GM21825 (cell line): ENCODE data around the gene CDC42.

ENCODE experiments used
- ATAC-seq: cut with Tn5 transposase; IDR thresholded peaks from one replicate; pipeline ENCODE4 v1.9.1; 2021; ENCODE audit warnings: mild to moderate bottlenecking, moderate library complexity; ENCODE audit not compliant: unreplicated experiment

Gene CDC42

DNA sequence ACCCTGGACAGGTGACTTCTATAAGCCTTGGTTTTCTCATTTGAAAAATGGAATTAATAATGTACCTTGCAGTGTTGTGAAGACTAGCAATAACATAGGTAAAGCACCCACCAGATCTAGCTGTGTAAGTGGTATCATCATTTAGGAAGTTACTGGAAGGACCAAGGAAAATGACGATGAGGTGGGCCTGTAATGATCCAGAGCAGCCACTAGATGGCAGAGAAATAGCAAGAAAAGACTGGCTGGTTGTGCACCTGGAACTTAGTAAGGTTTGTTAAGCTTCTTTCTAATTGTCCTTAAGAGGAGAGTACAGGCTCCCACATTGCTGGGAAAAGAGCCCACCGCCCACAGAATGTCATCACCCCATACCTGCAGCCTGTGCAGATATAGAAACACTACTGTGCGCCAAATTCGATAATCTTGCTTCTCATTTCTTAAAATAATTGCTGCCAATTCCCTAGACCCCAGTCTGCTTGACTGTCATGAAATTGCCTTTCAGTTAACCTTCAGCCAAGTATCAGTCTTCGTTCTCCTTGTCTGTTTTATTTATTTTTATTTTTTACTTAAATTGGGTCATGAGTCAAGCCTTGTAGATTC, 53.2 kb downstream of the CDC42 start:
- no peak for ATAC-seq

GRCh38 chr1:22107126-22107525, 54.6 kb downstream of the CDC42 start:
- no peak for ATAC-seq

DNA sequence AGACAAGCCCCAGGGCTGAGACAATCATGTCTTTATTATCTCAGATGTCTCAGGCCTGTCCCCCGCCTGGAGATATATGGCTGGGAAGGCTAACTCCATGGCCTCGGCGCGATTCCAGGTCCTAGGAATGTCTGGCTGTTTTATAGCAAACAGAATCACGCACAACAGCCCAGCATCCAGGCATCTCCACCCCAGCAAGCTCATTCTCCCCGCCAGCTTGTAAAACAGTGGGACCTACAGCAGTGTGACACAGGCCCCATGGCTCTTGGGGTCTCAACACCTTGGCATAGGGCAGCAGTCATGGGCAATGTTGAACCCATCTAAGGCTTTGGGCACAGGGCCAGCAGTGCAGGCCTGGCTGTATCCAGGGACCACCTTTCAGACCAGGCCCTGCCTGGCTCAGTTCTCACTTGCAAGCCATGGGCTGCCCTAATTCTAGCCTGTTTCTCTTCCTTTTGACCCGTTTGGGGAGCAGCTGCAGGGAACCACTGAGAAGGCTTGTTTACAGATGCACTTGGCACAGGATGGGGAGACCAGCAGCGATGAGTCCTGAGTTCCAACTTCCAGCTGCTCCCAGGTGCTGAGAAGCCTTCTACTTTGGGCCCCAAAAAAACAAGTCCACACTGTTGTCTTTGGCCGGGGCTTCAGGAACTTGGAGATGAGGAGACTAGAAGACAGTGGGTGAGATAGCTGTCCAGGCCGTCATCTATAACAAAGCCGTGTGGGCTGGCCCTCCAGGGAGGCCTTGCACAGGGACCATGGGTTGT, 56.0 kb downstream of the CDC42 start:
- ATAC-seq = no peak

GRCh38 chr1:22110016-22110415, 57.5 kb downstream of the CDC42 start:
- no peak for ATAC-seq

DNA sequence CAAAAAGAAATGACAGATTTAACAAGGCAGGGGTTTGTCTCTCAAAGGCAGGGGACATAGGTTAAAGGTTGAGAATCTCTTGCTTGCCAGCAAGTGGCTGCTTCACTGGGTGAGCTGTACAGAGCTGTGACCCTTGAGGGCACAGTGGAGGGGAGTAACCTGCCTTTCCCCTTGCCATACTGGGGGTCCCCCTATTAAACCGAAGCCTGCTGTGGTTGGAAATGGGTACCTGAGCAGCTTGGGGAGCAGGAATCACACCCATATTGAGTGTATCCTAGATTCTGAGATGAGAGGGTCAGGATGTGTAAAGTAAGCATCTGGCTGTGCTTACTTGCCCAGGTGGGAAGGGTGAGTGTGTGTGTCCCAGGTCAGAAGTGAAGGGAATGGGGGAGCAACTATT, 58.6 kb downstream of the CDC42 start:
- ATAC-seq = no peak

- no peak for ATAC-seq
Measured at GRCh38 chr1:22111620-22112019, 59.1 kb downstream of the CDC42 start.

DNA sequence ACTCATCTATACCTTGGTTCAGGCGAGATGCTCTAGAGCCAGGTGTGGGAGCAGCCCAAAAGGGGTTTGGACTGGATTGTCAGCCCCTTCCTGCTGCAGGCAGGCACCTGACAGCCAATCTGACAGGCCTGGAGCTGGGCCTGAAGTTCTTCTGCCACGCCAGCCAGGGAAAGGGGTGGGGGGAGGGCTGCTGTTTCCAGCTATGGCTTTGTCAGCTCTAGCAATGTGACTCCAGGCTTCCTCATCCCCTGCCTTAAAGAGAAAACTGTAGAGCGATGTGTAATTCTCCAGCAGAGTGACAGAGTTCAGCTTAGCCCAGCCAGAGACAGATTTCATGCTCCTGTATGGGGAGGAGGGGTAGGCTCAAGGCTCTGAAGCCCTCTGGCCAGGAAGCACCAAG, 60.0 kb downstream of the CDC42 start:
- no peak for ATAC-seq

DNA sequence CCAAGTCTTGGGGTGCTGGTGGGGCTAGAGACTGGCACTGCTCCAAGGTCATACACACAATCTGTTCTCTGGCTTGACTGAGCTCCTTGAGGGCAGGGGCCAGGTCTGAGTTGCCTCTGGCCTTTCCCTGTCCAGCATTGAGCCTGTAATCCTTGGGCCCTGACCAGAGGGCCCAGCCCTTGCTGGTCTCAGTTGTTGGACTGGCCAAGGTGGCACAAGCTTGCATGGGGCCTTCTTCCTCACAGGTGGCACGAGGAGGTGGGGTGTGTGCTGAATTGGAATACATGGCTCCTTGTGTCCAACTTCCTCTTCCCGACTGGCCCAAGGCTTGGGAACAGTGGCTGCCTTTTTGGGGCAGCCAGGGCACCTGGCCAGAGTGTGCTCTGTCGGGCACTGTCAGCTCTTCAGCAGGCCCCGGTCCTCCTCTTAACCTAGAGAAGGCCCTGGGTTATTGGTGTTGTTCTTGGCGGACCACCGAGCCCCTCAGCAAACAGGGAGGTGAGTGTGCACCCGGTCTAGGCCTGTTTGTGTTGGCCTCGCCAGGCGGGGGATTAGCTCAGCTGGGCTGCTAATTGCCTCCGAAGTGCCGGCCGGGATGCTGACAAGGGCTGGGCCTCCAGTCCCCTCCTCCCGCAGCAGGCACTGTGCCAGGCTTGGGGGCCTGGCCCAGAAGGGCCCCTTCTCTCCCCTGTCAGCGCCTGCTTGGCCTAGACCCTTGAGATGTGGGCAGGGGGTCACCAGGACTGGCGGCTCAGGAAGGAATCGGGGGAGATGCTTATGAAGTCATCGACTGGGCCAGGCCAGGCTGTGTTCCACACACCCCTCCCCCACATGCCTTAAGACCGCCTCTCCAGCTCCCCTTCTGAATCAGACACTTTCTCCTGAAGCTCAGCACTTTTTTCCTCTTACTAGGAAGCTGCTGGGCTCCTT, 61.8 kb downstream of the CDC42 start:
- no peak for ATAC-seq

DNA sequence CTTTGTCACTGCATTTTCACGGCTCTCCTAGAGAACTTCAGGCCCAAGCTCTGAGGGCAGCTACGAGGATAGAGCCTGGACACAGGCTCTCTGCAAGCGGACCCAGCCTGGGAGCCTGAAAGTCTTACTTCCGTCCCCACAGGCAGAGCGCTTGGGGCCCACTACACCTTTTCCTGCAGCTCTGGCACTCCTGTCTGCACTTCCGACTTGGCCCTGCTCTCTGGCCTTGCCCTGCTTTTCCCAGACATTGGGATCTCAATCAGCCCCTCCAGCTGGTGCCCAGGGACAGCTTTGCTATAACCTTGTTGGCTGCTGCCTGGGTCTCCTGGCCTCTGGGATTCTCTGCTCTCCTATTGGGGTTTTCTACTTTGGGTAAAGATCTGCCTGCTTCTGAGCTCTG, 62.8 kb downstream of the CDC42 start:
- ATAC-seq = no peak

- no peak for ATAC-seq
Measured at GRCh38 chr1:22117238-22117637, 64.7 kb downstream of the CDC42 start.

- ATAC-seq = no peak
Measured at GRCh38 chr1:22117851-22118250, 65.3 kb downstream of the CDC42 start.

DNA sequence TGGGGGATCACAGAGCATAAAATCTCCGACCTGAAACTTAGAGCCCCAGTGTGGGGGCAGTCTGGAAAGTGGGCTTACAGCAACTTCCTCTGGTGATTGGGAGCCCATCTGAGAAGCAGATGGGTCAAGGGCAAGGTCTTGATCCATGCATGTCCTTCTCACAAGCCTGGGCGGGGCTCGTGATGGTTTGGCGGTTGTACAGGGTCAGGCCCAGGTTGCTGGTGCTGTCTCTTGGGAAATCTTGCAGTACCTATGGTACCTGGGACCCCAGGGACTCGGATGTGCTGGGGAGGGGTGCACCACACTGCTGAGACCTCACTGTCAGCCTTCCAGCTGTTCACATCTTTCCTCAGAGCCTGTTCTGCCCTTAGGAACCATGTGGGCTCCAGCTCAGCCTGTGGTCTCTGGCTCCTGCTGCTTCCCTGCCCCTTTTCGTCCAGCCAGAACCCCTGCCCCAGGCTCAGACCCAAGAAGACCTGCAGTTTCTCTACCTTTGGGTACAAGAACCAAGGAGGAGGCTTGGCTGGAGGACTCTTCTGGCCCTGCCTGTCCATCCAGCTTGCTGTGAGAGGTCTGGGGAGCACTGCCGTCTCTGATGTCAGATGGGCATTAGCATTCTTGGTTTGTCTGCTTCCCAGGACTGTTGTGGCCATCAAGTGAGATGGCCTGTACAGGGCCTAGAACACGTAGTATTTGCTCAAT, 65.9 kb downstream of the CDC42 start:
- ATAC-seq = peak; percentile 24

DNA sequence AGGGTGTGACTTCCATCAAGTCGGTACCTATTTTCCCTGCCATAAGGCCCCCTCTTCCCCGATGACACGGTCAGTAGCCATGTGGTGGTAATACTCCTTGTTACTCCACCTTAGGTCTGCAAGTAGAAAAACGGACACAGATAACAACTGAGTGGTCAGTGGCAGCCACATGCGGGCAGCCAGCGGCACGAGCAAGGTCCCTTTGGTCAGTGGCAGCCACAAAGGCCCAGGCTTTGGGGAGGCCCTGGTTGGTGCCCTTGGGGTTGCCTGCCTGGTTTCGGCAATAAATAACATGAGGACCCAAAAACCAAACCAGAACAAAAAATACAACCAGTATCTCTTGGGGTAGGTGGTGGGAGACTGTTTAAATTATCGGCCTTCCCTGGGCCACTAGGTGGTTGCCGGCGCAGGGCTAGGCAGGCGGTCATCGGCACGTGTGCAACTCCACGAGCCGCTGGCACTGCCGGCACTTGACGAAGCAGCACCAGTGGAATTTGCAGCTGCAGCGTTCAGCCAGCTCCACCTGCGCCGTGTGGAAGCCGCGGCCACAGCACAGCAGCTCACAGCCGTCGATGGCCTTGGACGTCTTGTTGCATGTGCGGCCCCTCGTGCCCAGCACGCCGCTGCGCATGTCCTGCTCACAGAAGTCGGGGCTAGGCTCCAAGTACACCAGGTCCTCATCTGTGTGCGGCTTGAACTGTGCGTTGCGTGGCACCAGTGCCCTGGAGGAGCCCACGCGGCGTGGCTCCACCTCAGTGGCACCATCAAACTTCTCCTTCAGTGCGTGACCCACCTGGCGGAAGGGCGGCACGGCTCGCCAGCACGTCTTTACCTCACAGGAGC, 67.3 kb downstream of the CDC42 start:
- no peak for ATAC-seq

- ATAC-seq = no peak
Measured at GRCh38 chr1:22120469-22120790, 67.9 kb downstream of the CDC42 start.

DNA sequence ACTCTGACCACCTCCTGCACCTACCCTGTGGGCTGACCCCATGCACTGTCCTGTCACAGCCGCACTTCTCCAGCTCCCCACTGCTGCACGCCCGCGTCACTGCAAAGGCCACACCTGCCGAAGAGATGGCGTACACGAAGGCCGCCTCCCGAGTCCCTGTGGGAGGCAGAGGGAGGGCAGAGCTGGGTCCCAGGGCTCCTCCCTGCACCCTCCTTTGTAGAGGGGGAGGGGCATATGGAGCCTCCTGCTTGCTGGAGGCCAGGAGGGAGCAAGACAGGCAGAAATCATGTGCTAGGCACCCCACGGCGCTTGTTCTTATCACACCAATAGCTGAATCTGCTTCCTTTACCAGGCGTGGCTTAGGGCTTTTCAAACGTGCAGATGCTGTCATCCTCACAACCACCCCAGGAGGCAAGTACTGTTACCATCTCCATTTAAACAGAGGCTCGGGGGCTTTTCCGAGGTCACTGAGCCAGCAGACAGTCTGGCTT, 69.0 kb downstream of the CDC42 start:
- no peak for ATAC-seq

DNA sequence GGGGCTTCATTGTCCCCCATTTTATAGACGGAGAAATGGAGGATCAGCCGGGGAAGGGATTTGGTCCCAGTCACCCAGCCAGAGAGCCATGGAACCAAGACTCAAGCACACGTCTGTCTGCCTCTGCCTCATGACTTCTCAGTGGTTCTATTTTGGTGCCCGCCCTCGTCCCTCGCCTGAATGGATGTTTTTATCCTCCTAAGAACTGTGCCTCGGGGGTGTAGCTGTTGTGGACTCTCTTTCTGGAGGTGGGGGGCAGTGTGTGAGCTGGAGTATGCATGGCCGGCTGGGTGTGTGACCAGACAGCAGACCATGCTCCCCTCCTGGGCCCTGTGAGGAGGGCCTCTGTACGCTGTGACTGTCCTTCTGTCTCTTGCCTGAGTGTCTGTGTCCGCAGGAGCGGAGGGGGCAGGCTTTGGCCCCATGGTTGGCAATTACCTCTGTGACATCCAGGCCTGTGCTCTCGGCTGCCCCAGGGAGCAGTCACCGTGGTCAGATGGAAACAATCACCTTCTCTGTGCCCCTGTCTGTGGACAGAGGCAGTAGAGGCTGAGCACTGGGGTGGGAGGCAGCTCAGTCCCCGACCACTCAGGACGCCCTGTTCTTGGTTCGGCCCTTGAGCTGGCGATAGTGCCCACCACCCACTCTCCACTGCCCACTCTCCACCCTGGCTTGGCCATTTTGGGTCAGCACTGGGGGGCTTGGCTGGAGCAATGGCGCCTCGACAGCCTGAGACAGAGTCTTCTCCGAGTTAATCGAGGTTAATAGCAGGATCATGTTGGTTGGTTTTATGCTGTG, 70.0 kb downstream of the CDC42 start:
- ATAC-seq = no peak

- ATAC-seq = no peak
Measured at GRCh38 chr1:22123071-22123390, 70.5 kb downstream of the CDC42 start.

DNA sequence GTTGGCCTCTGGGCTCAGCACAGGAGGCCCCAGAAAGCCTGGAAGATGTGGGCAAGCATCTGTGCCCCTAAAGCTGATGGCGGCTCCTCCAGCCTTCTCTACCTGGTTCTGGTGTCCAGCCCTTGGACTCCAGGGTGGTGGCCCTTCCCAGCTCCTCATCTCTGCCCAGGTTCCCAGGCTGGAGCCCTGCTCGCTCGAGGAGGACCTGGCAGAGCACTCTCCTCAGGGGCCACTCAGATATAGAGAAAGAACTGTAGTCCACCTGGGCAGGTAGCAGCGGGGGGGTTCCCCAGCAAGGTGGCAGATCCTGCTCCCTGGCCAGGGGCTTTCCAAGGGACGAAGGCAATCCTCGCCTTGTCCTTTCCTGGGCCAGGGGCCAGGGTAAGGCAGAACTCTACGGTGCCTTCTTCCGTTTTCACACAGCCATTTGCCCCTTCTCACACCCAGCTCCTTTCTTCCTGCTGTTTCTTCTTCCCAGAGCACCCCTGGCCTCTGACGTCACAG, 71.4 kb downstream of the CDC42 start:
- no peak for ATAC-seq

GRCh38 chr1:22124592-22125229, 72.2 kb downstream of the CDC42 start:
- no peak for ATAC-seq
